Left lung (tissue), 10 donors: ENCODE results near the gene NPIPA3. TPM values are rescaled to one million over a fixed set of nuclear protein-coding genes. Genes with fewer than 3 reads are reported as not detected.
"Not testable (repeated sequence)": the region's sequence is repeated elsewhere in the genome, so short reads cannot be mapped to it uniquely, and the experiment has no call there.

Experiments used
- ATAC-seq: fragments of 200-7000 bp; cut with Tn5 transposase; one replicate; pipeline ENCODE4 v1.9.1; 2020; ENCODE audit warnings: moderate library complexity
- DNase-seq, 4 donors: peaks; one replicate each; pipeline ENCODE4 v3.0.0-alpha.2; 2013 to 2020
- H3K27ac ChIP-seq, 2 donors: fragments of 200-600 bp; sonication (generic) in 1 of 2; one replicate each; pipeline versions ENCODE4 v1.5.0 to v1.8.0; 2020 to 2021
- H3K27me3 ChIP-seq, 2 donors: fragments of 200-600 bp; sonication (generic) in 1 of 2; one replicate each; pipeline versions ENCODE4 v1.5.0 to v1.8.0; 2020 to 2021
- H3K36me3 ChIP-seq, 2 donors: fragments of 200-600 bp; sonication (generic) in 1 of 2; one replicate each; pipeline versions ENCODE4 v1.5.0 to v1.8.0; 2020 to 2021
- H3K4me1 ChIP-seq, 2 donors: fragments of 200-600 bp; one replicate each; pipeline ENCODE4 v1.8.0; 2021
- H3K4me3 ChIP-seq, 2 donors: fragments of 200-600 bp; sonication (generic) in 1 of 2; one replicate each; pipeline versions ENCODE4 v1.5.0 to v1.8.0; 2020 to 2021; ENCODE audit warnings: mild to moderate bottlenecking in 1 of 2
- H3K9me3 ChIP-seq, 2 donors: fragments of 200-600 bp; sonication (generic) in 1 of 2; one replicate each; pipeline versions ENCODE4 v1.5.0 to v1.8.0; 2020 to 2021
- intact Hi-C, 2 donors: fragments of 100-400 bp; cut with DNase I; formaldehyde crosslinking; loops; one replicate each; pipeline versions ENCODE4 v1.11.2 to v1.14.2; 2022
- polyA plus RNA-seq, 6 donors: library from polyadenylated mRNA; unstranded; fragments of 120-200 nt; gene quantifications; one replicate each; pipeline ENCODE4 v1.2.1, GENCODE V29; 2013; ENCODE audit not compliant: insufficient read length in 6 of 6
- total RNA-seq, 2 donors: library from RNA; stranded (reverse); fragmentation: NEBNext Ultra II Directional; extraction: Animal tissue kit (Norgen Biotek cat#: 25700); gene quantifications; one replicate each; pipeline ENCODE4 v1.2.1, GENCODE V29; 2021
- TF ChIP-seq, protein P1 (sequence below), 2 donors: fragments of 200-600 bp; sonication (generic) in 1 of 2; IDR thresholded peaks; one replicate each; pipeline versions ENCODE4 v1.5.0 to v1.8.0; 2021; ENCODE audit warnings: antibody characterized with exemption in 2 of 2
- donor health status: DM: no; HTN: yes; CAD: no.
- donor health status: DM: no; HTN: no; CAD: no.

Gene NPIPA3
- total and polyA plus RNA-seq, 8 donors = 2.1 to 33.5 (median 19.6) TPM

DNA sequence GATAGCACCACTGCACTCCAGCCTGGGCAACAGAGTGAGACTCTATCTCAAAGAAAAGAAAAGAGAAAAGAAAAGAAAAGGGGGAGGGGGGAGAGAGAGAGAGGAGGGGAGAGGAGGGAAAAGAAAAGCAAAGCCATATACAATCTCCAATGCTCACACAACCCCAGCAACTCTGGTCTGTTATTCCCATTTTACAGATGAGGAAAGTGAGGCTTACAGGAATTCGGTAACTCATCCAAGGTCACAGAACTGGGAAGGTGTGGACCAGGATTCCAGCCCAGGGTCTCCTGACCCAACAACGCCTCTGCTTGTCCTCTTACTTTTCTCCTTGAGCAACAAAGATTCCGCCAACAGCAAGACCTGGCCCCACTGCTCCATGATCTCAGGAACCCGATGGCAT is 22.1 kb upstream of the NPIPA3 start:
- no peak overlapping the region for H3K27ac ChIP-seq
- H3K36me3 ChIP-seq = no peaks in the 10 kb centered on the region
- ATAC-seq (no peak), DNase-seq (no peak)
- H3K9me3 ChIP-seq = no peaks in the 10 kb centered on the region
- TF ChIP-seq, protein P1, sequence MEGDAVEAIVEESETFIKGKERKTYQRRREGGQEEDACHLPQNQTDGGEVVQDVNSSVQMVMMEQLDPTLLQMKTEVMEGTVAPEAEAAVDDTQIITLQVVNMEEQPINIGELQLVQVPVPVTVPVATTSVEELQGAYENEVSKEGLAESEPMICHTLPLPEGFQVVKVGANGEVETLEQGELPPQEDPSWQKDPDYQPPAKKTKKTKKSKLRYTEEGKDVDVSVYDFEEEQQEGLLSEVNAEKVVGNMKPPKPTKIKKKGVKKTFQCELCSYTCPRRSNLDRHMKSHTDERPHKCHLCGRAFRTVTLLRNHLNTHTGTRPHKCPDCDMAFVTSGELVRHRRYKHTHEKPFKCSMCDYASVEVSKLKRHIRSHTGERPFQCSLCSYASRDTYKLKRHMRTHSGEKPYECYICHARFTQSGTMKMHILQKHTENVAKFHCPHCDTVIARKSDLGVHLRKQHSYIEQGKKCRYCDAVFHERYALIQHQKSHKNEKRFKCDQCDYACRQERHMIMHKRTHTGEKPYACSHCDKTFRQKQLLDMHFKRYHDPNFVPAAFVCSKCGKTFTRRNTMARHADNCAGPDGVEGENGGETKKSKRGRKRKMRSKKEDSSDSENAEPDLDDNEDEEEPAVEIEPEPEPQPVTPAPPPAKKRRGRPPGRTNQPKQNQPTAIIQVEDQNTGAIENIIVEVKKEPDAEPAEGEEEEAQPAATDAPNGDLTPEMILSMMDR (IDR thresholded peaks at IDR 0.05) = no peak
- intact Hi-C loops = no loop called here
- H3K27me3 ChIP-seq = no peaks in the 10 kb centered on the region
- no peaks in the 10 kb centered on the region for H3K4me1 ChIP-seq
- H3K4me3 ChIP-seq = no peak overlapping the region

DNA sequence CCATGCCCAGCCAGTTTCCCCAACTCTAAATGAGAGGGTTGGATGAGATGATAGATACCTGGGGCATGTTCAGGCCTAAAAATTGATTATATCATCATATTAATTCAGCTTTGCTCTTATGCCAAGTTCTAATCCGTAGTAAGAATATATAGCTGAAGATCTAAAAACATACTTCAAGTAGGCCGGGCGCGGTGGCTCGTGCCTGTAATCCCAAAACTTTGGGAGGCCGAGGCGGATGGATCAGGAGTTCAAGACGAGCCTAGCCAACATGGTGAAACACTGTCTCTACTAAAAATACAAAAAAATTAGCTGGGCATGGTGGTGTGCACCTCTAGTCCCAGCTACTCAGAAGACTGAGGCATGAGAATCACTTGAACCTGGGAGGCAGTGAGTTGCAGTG is 21.1 kb upstream of the NPIPA3 start:
- intact Hi-C loops = no loop called here
- Histone ChIP-seq H3K9me3 (no peaks in the 10 kb centered on the region), H3K4me3 (no peak overlapping the region), H3K27ac (no peak overlapping the region), H3K27me3 (no peaks in the 10 kb centered on the region), H3K36me3 (no peaks in the 10 kb centered on the region), H3K4me1 (no peaks in the 10 kb centered on the region)
- no peak for DNase-seq
- ATAC-seq = no peak
- TF ChIP-seq, protein P1 (IDR thresholded peaks at IDR 0.05) = no peak

DNA sequence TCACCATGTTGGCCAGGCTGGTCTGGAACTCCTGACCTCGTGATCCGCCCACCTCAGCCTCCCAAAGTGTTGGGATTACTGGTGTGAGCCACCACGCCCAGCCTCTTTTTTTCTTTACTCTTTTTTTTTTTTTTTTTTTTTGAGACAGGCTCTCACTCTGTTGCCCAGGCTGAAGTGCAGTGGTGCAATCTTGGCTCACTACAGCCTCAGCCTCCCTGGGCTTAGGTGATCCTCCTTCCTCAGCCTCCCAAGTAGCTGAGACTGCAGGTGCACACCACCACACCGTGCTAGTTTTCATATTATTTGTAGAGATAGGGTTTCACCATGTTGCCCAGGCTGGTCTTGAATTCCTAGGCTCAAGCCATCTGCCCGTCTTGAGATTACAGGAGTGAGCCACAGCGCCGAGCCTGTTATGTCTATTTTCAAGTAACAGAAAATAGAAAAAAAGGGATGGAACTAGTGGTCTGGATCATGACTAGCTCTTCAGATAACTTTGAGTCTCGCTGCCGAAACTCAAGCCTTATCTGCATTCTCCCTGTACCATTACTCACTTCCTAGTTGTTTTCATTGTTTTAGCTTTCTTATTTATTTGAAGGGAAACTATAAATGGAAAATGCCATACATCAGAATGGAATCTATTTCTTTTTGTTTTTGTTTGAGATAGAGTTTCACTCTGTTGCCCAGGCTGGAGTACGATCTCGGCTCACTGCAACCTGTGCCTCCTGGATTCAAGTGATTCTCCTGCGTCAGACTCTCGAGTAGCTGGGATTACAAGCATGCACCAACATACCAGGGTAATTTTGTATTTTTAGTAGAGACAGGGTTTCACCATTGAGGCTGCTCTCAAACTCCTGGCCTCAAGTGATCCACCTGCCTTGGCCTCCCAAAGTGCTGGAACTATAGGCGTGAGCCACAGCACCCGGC is 17.1 kb upstream of the NPIPA3 start:
- intact Hi-C loops, H3K36me3 ChIP-seq, H3K4me1 ChIP-seq, H3K27me3 ChIP-seq, H3K9me3 ChIP-seq, H3K4me3 ChIP-seq, DNase-seq: not testable (repeated sequence)
- peak overlapping the region in 1 of 2 donors; percentile 11 for H3K27ac ChIP-seq
- ATAC-seq = peak; percentile 84

DNA sequence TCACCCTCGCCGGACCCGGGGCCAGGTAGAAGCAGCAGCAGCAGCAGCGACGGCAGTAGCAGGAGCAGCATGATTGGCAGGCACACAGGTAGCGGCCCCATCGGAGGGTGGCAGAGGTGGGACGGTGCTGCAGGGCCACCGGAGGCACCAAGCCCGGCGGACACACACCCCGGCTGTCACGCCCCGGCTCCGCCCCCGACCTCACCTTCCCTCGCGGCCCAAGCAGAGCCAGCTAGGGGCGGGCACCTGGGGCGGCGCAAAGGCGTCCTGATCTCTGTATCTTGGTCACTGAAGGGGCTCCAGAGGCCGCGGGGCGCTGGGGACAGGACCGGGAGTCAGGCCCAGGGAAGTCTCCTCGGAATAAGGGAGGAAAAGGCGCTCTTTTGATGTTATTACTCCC is 9.1 kb upstream of the NPIPA3 start, which contains the start of gene PLA2G10:
Gene PLA2G10, minus strand, starts transcription at position 180 of the 400 bp plus-strand sequence. Its CDS starts 79 bp downstream, at position 101.
- peak; percentile 96 for ATAC-seq
- H3K27ac ChIP-seq, H3K9me3 ChIP-seq, H3K36me3 ChIP-seq, H3K27me3 ChIP-seq, H3K4me1 ChIP-seq, H3K4me3 ChIP-seq, intact Hi-C loops, DNase-seq: not testable (repeated sequence)

DNA sequence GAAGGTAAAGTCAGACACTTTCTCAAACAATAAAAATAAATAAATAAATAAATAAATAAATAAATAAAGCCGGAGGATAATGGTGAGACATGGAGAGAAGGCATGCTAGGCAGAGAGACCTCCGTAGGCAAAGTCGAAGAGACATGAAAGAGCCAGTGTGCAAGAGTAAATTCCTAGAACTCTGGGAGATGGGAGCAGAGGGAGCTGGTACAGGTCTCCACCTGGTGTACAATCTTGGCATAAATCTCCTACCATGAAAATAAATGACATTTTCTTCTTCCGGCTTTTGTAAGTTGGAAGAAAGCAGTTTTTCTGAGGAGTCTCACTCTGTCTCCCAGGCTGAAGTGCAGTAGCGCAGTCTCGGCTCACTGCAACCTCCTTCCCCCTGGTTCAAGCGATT is 1.4 kb upstream of the NPIPA3 start:
- H3K27ac ChIP-seq, intact Hi-C loops, DNase-seq, H3K36me3 ChIP-seq, H3K4me3 ChIP-seq, H3K27me3 ChIP-seq, H3K9me3 ChIP-seq, H3K4me1 ChIP-seq: not testable (repeated sequence)
- peak; percentile 47 for ATAC-seq

DNA sequence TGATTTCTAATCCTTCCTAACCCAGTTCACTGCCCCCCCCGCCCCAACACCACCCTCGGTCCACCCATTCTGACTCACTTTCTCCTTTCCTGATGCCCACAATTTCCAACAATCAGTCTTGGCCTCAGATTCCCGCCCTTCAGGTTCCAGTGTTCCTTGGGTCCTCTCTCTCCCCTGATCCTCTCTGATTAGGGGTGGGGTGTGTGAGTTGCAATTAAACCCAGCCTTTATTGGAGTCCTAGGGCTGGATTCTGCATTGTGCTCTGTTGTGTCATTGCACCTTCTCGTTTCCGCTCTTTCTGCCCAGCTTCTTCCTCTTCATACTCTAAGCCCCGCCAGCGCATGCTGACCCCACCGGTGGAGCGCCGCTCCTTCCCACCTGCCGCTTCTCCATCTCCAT is 539 bp upstream of the NPIPA3 start:
- DNase-seq, H3K4me3 ChIP-seq, ATAC-seq, H3K4me1 ChIP-seq, H3K27me3 ChIP-seq, H3K27ac ChIP-seq, H3K9me3 ChIP-seq, H3K36me3 ChIP-seq, intact Hi-C loops: not testable (repeated sequence)

DNA sequence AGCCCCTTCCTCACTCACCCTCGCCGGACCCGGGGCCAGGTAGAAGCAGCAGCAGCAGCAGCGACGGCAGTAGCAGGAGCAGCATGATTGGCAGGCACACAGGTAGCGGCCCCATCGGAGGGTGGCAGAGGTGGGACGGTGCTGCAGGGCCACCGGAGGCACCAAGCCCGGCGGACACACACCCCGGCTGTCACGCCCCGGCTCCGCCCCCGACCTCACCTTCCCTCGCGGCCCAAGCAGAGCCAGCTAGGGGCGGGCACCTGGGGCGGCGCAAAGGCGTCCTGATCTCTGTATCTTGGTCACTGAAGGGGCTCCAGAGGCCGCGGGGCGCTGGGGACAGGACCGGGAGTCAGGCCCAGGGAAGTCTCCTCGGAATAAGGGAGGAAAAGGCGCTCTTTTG is 30.0 kb downstream of the NPIPA3 start:
- H3K36me3 ChIP-seq, H3K4me3 ChIP-seq, H3K27me3 ChIP-seq, H3K27ac ChIP-seq, intact Hi-C loops, H3K9me3 ChIP-seq, H3K4me1 ChIP-seq, DNase-seq: not testable (repeated sequence)
- peak; percentile 97 for ATAC-seq

DNA sequence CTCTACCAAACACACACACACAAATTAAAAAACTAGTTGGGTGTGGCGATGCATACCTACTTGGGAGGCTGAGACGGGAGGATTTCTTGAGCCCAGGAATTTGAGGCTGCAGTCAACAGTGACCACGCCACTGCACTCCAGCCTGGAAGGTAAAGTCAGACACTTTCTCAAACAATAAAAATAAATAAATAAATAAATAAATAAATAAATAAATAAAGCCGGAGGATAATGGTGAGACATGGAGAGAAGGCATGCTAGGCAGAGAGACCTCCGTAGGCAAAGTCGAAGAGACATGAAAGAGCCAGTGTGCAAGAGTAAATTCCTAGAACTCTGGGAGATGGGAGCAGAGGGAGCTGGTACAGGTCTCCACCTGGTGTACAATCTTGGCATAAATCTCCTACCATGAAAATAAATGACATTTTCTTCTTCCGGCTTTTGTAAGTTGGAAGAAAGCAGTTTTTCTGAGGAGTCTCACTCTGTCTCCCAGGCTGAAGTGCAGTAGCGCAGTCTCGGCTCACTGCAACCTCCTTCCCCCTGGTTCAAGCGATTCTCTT is 37.7 kb downstream of the NPIPA3 start:
- peak; percentile 45 for ATAC-seq

DNA sequence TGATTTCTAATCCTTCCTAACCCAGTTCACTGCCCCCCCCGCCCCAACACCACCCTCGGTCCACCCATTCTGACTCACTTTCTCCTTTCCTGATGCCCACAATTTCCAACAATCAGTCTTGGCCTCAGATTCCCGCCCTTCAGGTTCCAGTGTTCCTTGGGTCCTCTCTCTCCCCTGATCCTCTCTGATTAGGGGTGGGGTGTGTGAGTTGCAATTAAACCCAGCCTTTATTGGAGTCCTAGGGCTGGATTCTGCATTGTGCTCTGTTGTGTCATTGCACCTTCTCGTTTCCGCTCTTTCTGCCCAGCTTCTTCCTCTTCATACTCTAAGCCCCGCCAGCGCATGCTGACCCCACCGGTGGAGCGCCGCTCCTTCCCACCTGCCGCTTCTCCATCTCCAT is 38.6 kb downstream of the NPIPA3 start:
- H3K36me3 ChIP-seq, DNase-seq, intact Hi-C loops, H3K4me1 ChIP-seq, ATAC-seq, H3K27me3 ChIP-seq, H3K9me3 ChIP-seq, H3K27ac ChIP-seq, H3K4me3 ChIP-seq: not testable (repeated sequence)

More for the DNA sequence above, 37.7 kb downstream of the NPIPA3 start:
- H3K27me3 ChIP-seq, H3K9me3 ChIP-seq, H3K4me1 ChIP-seq, H3K4me3 ChIP-seq, H3K27ac ChIP-seq, H3K36me3 ChIP-seq, DNase-seq, intact Hi-C loops: not testable (repeated sequence)

DNA sequence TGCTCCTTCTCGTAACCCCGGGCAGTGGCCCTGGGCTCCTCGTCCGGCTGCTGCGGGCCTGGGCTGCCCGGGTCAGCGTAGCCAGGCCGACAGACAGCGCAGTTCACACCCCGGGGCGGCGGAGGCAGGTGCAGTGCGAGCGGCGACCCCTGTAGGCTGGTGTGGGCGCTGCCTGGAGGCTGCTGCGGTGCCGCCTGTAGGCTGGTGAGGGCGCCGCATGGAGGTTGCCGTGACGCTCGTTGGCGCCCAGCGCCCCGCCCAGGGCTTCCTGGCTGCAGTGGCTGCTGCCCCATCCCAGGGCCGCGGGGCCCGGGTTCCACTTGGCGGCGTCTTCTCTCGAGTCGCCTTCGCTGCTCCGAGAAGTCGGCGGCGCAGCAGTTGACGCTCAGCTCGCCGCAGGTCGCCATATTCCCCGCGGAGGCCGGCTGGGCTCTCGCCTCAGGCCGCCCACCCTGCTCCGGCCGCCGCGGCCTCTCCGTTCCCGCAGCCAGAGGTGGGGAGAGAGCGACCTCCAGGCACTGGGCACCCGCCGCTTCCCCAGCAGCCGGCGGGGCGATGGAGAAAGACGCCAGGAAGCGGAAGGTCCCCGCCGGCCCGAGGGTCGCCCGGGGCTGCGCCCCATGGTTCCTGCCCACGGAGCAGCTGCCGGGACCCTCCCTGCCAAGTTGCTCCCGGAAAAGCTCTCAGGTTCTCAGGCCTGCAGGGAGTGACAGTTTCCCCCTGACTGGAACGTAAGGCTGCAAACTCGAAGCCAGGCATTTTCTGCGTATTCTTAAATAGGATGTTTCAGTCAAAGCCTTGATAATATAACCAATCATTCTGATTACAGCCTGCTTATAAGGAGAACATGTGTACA is 39.3 kb downstream of the NPIPA3 start, which contains the start of gene NPIPA2:
Gene NPIPA2, plus strand, starts transcription at position 261 of the 856 bp plus-strand sequence. CDS start 5,533 bp downstream, outside the sequence.
- DNase-seq, H3K36me3 ChIP-seq, H3K4me3 ChIP-seq, H3K9me3 ChIP-seq, intact Hi-C loops, H3K4me1 ChIP-seq, H3K27ac ChIP-seq, H3K27me3 ChIP-seq: not testable (repeated sequence)
- peak; percentile 100 for ATAC-seq
